IgD-negative memory B cell (primary cell): Measurements from ENCODE around the gene MAN2B2. TPM values are rescaled to one million over a fixed set of nuclear protein-coding genes. Genes with fewer than 3 reads are reported as not detected.

Experiments
- H3K27ac Mint-ChIP-seq, 3 donors: one replicate each; pipeline ENCODE4 v1.8.0; 2020 to 2022; ENCODE audit warnings: mild to moderate bottlenecking in 3 of 3, mixed read lengths in 3 of 3, moderate library complexity in 1 of 3
- H3K27me3 Mint-ChIP-seq: one replicate; pipeline ENCODE4 v1.8.0; 2021; ENCODE audit warnings: mixed read lengths
- H3K36me3 Mint-ChIP-seq: one replicate; pipeline ENCODE4 v1.8.0; 2020; ENCODE audit warnings: mild to moderate bottlenecking, mixed read lengths
- H3K4me1 Mint-ChIP-seq, 3 donors: one replicate each; pipeline ENCODE4 v1.8.0; 2020 to 2022; ENCODE audit warnings: mixed read lengths in 3 of 3, mild to moderate bottlenecking in 1 of 3
- H3K4me3 Mint-ChIP-seq, 4 donors: one replicate each; pipeline ENCODE4 v1.8.0; 2020 to 2022; ENCODE audit warnings: mild to moderate bottlenecking in 4 of 4, mixed read lengths in 4 of 4, moderate library complexity in 3 of 4
- H3K9me3 Mint-ChIP-seq, 3 donors: one replicate each; pipeline ENCODE4 v1.8.0; 2020 to 2021; ENCODE audit warnings: mixed read lengths in 3 of 3, mild to moderate bottlenecking in 1 of 3
- polyA plus RNA-seq: library from polyadenylated mRNA; unstranded; fragments of 300-500 nt; fragmentation: Illumina TruSeq; gene quantifications from one replicate; pipeline ENCODE4 v1.2.3, GENCODE V29; 2021

Gene MAN2B2
- polyA plus RNA-seq, 1 donor from 2014 or later, result 22.5 TPM

DNA sequence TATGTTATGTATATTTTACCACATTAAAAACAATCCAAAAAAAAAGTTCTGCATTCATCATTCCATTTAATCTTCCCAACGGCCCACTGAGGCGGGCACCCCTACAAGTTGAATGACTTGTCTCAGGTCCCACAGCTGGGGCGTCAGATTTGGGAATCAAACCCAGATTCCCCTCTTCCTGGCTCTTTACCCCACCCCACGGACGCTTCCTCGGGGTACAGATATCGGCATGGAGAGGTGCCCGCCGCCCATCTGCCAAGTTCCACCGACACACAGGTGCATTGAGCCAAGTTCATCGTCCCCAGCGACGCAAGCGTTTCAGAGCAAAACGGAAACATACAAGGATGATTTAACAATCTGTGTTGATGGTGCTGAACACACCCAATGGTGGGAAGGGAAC, 36.9 kb upstream of the MAN2B2 start:
- Mint-ChIP-seq H3K9me3 (peaks cover 4 to 8% (median 5%) of the 10 kb centered on the region in 3 donors), H3K27ac (no peak overlapping the region), H3K4me3 (no peak overlapping the region), H3K27me3 (peaks cover 2% of the 10 kb centered on the region), H3K4me1 (peaks cover 0 to 3% (median 0%) of the 10 kb centered on the region in 3 donors), H3K36me3 (no peaks in the 10 kb centered on the region)

DNA sequence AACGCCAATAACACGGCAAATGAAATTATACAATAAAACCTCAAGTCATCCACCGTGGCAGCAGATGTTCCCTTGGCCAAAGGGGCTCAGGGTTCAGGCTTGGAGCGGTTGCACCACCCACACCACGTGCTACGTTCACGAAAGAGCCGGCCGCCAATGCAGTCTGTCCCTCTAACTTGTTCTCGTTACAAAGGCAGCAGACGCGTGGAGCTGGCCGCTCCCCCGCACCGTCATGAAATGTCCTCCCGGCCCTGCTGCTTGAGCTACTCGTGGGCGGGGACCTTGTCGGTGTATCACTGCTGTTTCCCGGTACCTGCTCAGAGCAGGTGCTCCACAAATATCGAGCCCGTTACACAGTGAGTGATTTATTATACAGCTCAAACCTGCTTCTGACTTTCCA, 36.4 kb upstream of the MAN2B2 start:
- Mint-ChIP-seq H3K36me3 (no peaks in the 10 kb centered on the region), H3K9me3 (peaks cover 4 to 8% (median 5%) of the 10 kb centered on the region in 3 donors), H3K4me3 (no peak overlapping the region), H3K27me3 (peaks cover 2% of the 10 kb centered on the region), H3K4me1 (peaks cover 0 to 3% (median 0%) of the 10 kb centered on the region in 3 donors), H3K27ac (no peak overlapping the region)

DNA sequence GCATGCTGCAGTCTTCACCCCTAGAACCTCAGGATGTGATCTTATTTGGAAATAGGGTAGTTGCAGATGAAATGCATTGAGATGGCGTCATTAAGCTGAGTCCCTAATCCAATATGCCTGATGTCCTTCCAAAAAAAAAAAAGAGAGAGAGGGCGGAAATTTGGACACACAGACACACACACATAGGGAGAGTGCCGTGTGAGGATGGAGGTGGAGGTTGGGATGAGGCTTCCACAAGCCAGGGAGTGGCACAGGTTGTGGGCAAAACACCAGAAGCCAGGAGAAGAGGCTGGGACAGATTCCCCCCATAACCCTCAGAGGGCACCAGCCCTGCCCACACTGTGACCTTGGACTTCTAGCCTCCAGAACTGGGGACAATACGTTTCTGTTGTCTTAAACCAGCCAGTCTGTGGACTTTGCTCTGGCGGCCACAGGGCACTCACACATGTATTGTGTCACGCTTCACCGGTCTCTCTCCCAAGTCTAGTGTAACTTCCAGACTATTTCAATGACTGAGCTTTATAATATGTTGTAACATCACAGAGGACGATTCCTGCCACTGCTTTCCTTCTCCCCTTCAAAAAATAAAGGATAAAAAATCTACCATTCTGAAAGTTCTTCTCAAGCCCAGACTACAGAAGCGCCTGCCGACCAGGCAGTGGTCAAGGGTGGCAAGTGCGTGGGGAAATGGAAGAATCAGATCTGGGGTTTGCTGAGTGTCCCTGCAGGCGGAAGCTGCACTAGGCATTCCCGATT, 35.8 kb upstream of the MAN2B2 start:
- Mint-ChIP-seq H3K36me3 (no peaks in the 10 kb centered on the region), H3K27me3 (peaks cover 2% of the 10 kb centered on the region), H3K4me3 (no peak overlapping the region), H3K4me1 (peaks cover 0 to 3% (median 0%) of the 10 kb centered on the region in 3 donors), H3K9me3 (peaks cover 4 to 8% (median 5%) of the 10 kb centered on the region in 3 donors), H3K27ac (no peak overlapping the region)

DNA sequence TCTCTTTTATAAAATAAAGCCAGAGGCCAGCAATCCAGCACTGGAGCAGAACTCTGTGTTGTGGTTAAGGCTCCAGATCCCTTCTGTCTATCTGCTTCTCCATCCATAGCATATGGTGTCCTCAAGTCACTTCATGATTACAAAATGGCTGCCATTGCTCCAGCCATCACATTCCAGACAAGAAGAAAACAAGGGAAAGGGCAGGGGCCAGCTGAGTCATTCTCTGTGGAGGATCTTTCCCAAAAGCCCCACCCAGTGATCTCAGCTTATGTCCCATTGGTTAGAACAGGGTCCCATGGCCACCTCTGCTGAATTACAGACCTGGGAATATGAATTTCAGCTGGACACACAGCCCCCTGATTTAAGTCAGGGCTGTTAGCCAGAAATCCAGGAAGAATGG, 34.1 kb upstream of the MAN2B2 start:
- Mint-ChIP-seq H3K27ac (no peak overlapping the region), H3K4me1 (peaks cover 0 to 3% (median 0%) of the 10 kb centered on the region in 3 donors), H3K36me3 (no peaks in the 10 kb centered on the region), H3K4me3 (no peak overlapping the region), H3K9me3 (peaks cover 3 to 8% (median 5%) of the 10 kb centered on the region in 3 donors), H3K27me3 (peaks cover 7% of the 10 kb centered on the region)

DNA sequence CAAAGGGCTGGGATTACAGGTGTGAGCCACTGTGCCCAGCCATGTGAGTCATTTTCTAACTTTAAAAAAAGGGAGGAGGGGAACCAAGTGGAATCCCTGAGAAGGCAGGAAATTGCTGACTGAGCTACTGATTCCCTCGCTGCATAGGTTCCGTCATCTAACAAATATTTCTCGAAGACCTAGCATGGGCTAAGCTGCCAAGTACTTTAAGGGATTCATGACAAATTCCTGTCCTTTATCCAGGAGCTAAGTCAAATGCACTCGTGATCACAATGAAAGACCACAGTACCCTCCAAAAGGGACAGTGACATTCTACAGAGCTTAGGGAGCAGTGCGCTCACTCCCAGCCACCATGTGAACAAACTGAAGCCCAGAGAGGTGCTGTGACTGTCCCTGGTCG, 33.2 kb upstream of the MAN2B2 start:
- H3K27ac Mint-ChIP-seq, result no peak overlapping the region
- H3K4me3 Mint-ChIP-seq, result no peak overlapping the region
- H3K36me3 Mint-ChIP-seq, result no peaks in the 10 kb centered on the region
- peaks cover 0 to 3% (median 0%) of the 10 kb centered on the region in 3 donors for H3K4me1 Mint-ChIP-seq
- H3K27me3 Mint-ChIP-seq, result peaks cover 12% of the 10 kb centered on the region
- H3K9me3 Mint-ChIP-seq, result peaks cover 2 to 8% (median 2%) of the 10 kb centered on the region in 3 donors

DNA sequence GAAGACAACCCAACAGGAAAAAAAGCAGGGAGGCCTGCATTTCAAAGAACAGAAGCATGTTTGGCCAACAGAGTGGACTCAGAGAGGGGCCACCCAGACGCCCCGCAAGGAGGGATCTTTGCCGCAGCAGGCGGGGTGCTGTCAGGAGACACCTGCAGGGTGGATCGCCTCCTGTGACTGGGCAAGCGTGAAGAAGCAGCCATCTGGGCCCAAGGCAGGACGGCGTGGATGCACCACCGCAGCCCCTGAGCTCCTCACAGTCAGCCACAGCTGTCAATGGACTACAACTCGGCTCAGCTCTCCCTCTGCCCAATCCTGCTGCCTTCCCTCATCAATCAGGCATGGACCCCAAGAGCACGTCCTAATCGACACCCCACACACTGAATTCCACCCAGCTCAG, 32.0 kb upstream of the MAN2B2 start:
- Mint-ChIP-seq H3K27ac (no peak overlapping the region), H3K9me3 (peaks cover 0 to 8% (median 2%) of the 10 kb centered on the region in 3 donors), H3K4me1 (peaks cover 0 to 3% (median 0%) of the 10 kb centered on the region in 3 donors), H3K4me3 (no peak overlapping the region), H3K36me3 (no peaks in the 10 kb centered on the region), H3K27me3 (peaks cover 16% of the 10 kb centered on the region)

DNA sequence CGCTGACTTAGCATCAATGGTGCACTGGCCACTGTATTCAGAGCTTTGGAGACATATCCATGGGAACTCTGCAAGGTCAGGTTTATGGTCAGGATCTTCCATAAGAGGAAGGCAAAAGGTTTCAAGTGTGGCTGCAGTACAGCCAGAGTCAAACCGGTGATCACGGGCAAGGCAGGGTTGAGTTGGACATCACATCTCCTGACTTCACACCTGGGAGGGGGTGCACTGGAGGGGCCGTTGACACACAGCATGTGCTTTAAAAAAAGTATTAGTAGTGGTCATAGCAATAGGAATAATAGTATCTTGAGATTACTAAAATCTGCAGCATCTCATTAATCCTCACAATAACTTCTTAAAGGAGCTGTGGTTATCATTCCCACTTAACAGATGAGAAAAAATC, 28.9 kb upstream of the MAN2B2 start:
- peaks cover 0 to 3% (median 0%) of the 10 kb centered on the region in 3 donors for H3K4me1 Mint-ChIP-seq
- H3K4me3 Mint-ChIP-seq, result no peak overlapping the region
- peaks cover 13% of the 10 kb centered on the region for H3K27me3 Mint-ChIP-seq
- H3K9me3 Mint-ChIP-seq, result no peaks in the 10 kb centered on the region
- peak overlapping the region in 1 of 3 donors; percentile 22 for H3K27ac Mint-ChIP-seq
- H3K36me3 Mint-ChIP-seq, result peaks cover 2% of the 10 kb centered on the region

DNA sequence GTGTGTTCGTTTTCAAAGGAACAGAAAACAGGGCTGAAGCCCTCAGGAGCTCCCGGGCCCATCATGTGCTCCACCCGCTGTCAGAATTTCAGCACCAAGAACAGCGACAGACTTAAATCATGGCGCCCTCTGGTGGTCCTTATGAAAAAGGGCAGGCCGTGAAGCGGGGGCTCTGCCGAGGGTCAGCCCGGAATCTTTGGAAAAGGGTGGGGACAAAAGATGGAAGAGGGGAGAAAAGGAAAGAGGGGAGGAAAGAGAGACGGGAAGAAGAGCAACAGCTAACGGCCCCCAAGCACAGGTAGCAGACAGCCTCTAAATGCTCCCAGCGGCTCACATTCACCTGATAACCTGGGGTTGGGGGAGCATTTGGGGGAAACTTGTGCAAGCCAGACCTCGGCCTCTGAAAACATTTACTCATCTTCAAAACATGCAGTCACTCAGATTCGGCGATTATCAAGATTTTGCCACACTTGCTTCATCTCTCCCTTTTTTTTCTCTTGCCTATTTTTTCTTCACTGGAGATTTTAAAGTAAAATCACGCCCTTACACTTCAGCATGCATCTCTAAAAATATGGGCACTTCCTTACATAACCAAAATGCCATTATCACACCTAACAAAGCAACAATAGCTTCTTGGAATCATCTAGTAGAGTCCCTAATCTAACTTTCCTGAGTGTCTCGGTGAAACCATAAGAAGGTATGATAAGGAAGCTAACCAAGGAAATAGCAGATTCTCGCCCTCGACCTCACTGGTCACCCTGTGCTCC, 28.1 kb upstream of the MAN2B2 start:
- Mint-ChIP-seq H3K27ac (peak overlapping the region in 1 of 3 donors; percentile 59), H3K27me3 (peaks cover 13% of the 10 kb centered on the region), H3K36me3 (peaks cover 2% of the 10 kb centered on the region), H3K9me3 (peaks cover 0 to 5% (median 0%) of the 10 kb centered on the region in 3 donors), H3K4me3 (no peak overlapping the region), H3K4me1 (peaks cover 0 to 3% (median 0%) of the 10 kb centered on the region in 3 donors)

DNA sequence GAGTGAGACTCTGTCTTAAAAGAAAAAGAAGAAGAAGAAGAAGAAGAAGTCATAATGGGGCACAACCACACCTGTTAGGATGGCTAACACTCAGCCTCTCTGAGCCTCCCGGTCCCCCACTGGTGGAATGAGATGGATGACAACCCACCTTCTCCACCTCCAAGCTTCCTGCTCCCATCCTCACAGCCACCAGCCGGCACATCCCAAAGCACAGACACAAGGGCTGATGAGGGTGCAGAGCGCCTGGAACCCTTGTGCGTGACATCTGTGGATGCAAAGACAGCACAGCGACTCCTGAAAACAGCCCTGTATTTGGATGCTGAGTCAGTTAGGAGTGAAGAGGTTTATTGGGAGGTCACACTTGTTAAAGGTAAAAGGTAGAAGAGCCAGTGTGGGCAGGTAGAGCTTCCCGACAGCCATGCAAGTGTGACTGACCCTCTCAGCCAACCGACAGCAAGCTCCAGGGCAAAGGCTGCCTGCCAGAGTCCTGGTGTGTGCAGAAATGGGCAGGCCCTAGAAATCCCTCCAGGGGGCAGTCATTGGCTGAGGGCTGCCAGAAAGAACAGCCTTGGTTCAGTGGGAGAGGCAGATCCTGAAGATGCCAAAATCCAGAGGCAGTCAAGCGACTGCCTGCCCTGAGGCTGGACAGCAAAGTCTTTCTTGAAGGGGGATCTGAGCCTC, 26.6 kb upstream of the MAN2B2 start:
- Mint-ChIP-seq H3K9me3 (peaks cover 0 to 5% (median 3%) of the 10 kb centered on the region in 3 donors), H3K27ac (no peak overlapping the region), H3K27me3 (peaks cover 15% of the 10 kb centered on the region), H3K4me1 (no peaks in the 10 kb centered on the region), H3K36me3 (peaks cover 2% of the 10 kb centered on the region), H3K4me3 (no peak overlapping the region)

DNA sequence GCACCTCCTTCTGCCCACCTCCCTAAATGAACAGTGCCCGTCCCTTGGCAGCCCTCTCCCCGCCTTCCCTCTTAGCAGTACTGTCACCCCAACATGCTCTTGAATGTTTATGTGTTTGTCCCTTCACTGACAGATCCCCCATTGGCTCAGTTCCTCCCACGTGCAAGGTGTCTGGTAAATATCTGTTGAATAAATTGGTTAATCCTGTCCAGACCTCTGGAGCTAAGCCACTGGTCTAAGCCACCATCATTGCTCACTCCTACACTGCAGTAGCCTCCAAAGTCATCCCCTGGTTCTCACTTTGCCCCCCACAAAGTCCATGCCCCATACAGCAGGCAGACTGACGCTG, 26.1 kb upstream of the MAN2B2 start:
- Mint-ChIP-seq H3K4me1 (no peaks in the 10 kb centered on the region), H3K9me3 (peaks cover 0 to 5% (median 3%) of the 10 kb centered on the region in 3 donors), H3K27me3 (peaks cover 17% of the 10 kb centered on the region), H3K4me3 (no peak overlapping the region), H3K27ac (no peak overlapping the region), H3K36me3 (peaks cover 2% of the 10 kb centered on the region)

DNA sequence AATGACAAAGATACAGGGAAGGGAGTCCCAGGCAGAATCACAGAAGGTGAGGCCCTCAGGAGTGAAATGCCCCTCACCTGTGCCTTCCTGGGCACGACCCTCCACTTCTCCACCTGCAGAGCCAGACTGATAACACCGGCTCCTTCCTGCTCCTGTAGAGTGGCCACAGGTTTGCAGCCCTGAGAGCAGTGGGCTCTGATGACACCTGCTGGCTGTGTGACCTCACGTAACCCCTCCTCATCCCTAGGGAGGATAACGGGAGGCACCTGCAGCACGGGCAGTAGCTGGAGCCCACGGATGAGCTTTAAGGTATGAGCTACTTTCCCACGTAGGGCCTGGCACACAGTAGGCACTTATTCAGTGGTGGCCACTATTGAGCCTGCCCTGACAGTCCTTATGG, 25.5 kb upstream of the MAN2B2 start:
- peak overlapping the region in 1 of 4 donors; percentile 39 for H3K4me3 Mint-ChIP-seq
- H3K36me3 Mint-ChIP-seq, result peaks cover 2% of the 10 kb centered on the region
- H3K9me3 Mint-ChIP-seq, result peaks cover 0 to 5% (median 3%) of the 10 kb centered on the region in 3 donors
- H3K27ac Mint-ChIP-seq, result no peak overlapping the region
- peaks cover 17% of the 10 kb centered on the region for H3K27me3 Mint-ChIP-seq
- no peaks in the 10 kb centered on the region for H3K4me1 Mint-ChIP-seq

DNA sequence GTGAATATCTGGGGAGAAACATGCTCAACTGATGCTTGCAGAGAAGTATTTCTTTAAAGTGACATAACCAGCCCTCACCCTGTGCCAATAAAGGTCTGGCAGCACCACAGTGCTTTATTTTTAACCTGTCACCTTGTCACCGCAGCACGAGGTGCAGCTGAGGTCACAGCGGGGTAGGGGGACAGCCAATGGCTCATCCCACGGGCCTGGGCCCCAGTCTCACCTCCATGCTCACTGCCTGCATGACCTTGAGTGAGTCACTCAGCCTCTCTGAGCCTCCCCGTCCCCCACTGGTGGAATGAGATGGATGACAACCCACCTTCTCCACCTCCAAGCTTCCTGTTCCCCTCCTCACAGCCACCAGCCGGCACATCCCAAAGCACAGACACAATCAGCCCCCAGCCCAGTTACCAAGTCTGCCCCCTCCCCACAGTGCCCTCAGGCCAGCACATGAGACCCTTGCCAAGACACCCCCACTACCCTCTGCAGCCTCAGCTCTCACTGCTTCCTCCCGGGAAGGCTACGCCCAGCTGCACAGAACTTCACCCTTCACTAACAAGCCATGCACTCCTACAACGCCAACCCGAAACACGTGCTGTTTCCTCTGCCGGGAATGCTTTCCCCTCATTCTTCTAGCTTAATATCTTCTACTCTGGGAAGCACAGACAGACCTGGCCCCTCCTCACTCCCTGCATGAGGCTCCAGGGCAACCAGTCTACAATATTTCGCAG, 24.9 kb upstream of the MAN2B2 start:
- no peak overlapping the region for H3K4me3 Mint-ChIP-seq
- H3K9me3 Mint-ChIP-seq, result peaks cover 0 to 5% (median 3%) of the 10 kb centered on the region in 3 donors
- H3K27ac Mint-ChIP-seq, result no peak overlapping the region
- peaks cover 17% of the 10 kb centered on the region for H3K27me3 Mint-ChIP-seq
- no peaks in the 10 kb centered on the region for H3K4me1 Mint-ChIP-seq
- H3K36me3 Mint-ChIP-seq, result peaks cover 2% of the 10 kb centered on the region

DNA sequence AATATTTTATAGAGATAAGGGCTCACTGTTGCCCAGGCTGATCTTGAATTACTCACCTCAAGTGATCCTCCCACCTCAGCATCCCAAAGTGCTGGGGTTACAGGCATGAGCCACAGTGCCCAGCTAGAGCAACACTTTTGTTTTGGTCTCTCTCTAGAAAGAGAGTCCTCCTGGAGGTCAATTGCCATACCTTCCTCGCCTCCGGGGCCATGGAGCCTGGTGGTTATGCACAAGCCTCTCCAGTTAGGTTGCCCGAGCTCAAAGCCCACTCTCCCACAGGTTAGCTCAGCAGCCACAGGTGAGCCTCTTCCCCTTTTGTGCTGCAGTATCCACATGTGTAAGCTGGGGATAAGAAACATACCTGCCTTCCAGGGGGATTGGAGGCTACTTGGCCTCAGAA, 24.2 kb upstream of the MAN2B2 start:
- Mint-ChIP-seq H3K4me3 (no peak overlapping the region), H3K27ac (no peak overlapping the region), H3K4me1 (no peaks in the 10 kb centered on the region), H3K9me3 (peaks cover 0 to 5% (median 3%) of the 10 kb centered on the region in 3 donors), H3K36me3 (peaks cover 2% of the 10 kb centered on the region), H3K27me3 (peaks cover 16% of the 10 kb centered on the region)

DNA sequence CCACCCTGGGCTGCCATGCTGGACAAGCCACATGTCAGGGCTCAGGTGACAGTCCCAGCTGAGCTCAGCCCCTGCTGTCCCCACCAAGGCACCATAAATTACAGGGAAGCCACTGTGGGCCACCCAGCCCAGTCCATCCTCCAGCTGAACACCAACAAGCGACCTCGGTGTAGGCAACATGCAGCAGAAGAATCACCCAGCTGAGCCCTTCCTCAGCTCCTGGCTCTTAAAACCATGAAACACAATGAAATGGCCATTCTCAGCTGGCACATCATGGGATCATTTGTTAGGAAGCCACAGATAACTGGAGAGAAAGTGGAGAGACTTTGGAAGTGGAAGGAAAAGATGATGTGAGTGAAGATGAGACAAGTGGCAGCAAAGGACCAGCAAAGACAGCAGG, 23.3 kb upstream of the MAN2B2 start:
- H3K9me3 Mint-ChIP-seq, result peaks cover 0 to 5% (median 3%) of the 10 kb centered on the region in 3 donors
- peaks cover 15% of the 10 kb centered on the region for H3K27me3 Mint-ChIP-seq
- H3K4me1 Mint-ChIP-seq, result no peaks in the 10 kb centered on the region
- peaks cover 2% of the 10 kb centered on the region for H3K36me3 Mint-ChIP-seq
- no peak overlapping the region for H3K27ac Mint-ChIP-seq
- H3K4me3 Mint-ChIP-seq, result no peak overlapping the region
